ENCODE measurements around the gene FBXO10.

DNA sequence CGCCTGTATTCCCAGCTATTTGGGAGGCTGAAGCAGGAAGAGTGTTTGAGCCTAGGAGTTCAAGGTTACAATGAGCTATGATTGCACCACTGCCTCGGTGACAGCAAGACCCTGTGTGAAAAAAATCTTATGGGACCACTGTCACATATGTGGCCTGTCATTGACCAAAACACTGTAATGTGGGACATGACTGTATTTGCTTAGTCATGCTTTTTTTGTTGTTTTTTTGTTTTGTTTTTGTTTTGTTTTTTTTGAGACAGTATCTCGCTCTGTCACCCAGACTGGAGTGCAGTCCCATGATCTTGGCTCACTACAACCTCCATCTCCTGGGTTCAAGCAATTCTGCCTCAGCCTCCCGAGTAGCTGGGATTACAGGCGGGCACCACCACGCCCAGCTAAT, 76.9 kb downstream of the FBXO10 start:
- TF ChIP-seq, protein P1, sequence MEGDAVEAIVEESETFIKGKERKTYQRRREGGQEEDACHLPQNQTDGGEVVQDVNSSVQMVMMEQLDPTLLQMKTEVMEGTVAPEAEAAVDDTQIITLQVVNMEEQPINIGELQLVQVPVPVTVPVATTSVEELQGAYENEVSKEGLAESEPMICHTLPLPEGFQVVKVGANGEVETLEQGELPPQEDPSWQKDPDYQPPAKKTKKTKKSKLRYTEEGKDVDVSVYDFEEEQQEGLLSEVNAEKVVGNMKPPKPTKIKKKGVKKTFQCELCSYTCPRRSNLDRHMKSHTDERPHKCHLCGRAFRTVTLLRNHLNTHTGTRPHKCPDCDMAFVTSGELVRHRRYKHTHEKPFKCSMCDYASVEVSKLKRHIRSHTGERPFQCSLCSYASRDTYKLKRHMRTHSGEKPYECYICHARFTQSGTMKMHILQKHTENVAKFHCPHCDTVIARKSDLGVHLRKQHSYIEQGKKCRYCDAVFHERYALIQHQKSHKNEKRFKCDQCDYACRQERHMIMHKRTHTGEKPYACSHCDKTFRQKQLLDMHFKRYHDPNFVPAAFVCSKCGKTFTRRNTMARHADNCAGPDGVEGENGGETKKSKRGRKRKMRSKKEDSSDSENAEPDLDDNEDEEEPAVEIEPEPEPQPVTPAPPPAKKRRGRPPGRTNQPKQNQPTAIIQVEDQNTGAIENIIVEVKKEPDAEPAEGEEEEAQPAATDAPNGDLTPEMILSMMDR (IDR thresholded peaks at IDR 0.05) = no peak
- TF ChIP-seq POLR2A (IDR thresholded peaks at IDR 0.05) = no peak

Measured in testis (tissue), 2 donors.